DMS153 treated with DMSO at 0.1 percent for 48 hours (cell line): ENCODE data around the gene ZBTB21.

Source experiments
- DNase-seq: peaks from one replicate; lab custom pipeline; 2025; ENCODE audit not compliant: unreplicated experiment; lab: John Stamatoyannopoulos, UW

The ZBTB21 gene

DNA sequence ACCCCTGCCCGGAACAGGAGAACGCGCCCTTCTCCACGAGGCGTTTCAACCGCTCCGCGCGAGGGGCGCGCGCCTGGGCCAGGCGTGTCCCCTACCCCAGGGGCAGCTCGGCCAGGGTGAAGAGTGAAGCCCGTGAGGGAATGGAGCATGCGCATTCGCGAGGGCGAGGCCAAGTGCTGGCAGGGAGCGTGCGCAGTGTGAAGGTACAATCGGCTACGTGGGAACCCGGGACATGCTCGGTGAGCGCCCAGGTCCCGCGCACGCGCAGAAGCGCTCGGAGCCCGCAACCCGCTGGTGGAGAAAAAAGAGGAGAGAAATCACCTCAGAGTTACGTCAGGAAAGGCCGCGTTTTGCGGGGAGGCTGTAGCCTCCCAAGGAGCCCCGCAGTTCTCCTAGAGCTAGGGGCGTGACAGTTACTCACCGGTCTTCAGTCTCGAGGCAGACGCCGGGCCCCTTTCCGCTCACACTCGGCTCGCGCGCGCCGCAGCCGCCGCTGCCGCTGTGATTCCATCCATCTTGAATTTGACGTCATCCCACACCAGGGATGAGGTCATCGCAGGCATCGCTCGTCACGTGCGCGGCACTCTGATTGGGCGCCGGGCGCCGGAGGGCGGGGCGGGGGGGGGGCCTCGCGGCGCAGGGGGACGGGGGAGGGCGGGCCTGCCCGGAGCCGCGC, at the start of gene ZBTB21:
TSS of gene ZBTB21 (minus strand) at position 530 of the 676 bp plus-strand sequence. CDS start 16,265 bp downstream, outside the sequence.
- DNase-seq: peak; percentile 97

DNA sequence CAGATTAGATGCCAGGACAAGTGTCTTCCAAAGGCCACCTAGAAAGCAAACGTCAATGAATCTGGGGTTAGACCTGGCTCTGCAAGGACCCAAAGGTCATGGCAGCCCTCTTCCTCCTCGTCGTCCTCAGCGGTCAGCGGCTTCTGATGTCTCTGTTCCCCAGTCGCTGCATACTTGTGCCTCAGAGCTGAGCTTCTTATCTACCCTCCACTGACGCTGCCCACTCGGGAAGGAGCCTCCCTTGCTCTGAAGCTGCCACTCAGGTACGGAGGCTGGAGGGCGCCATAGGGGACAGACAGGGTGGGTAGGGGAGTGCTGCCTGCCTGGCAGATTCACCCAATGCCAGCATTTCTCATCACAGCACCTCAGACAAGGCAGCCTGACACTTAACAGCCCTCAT, 49.6 kb upstream of the ZBTB21 start:
- DNase-seq: no peak

DNA sequence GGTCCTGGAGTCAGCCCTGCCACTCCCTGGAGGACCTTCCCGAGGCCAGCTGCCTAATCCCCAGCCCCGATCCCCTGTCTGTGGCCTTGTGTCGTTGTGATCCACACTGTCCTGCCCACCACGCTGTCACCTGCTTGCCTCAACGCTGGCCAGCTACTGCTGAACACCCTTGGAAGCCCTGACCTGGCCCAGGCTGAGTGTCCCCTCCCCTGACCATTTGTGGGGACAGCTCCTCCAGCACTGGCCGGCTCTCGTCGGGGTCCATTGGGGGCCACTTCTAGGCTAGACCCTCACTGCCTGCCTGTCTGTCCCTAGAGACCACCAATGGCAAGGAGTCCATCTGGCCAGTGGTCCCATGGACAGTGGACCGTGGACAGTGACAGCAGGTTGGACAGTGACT, 49.0 kb upstream of the ZBTB21 start:
- no peak for DNase-seq

DNA sequence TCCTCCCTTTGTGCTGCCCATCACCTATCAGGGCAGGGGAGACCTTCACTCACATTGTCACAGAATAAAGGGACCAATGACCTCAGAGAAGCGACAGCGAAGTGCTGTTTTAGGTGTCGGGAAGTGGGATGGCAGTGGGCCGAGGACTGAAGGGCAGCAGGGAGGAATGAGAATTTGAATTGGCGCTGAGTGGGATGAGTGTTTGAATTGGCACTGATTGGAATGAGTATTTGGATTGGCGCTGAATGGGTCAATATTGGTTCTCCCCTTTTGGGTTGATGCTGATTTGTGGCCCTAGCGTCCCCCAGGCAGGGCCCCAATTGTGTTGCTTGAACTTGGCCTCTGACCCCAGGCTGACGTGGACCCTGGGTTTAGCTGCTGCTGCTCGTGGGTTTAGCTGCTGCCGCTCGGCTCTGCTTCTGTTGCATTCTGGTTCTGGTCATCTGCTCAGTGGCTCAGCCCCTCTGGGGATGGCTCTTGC, 48.5 kb upstream of the ZBTB21 start:
- no peak for DNase-seq

DNA sequence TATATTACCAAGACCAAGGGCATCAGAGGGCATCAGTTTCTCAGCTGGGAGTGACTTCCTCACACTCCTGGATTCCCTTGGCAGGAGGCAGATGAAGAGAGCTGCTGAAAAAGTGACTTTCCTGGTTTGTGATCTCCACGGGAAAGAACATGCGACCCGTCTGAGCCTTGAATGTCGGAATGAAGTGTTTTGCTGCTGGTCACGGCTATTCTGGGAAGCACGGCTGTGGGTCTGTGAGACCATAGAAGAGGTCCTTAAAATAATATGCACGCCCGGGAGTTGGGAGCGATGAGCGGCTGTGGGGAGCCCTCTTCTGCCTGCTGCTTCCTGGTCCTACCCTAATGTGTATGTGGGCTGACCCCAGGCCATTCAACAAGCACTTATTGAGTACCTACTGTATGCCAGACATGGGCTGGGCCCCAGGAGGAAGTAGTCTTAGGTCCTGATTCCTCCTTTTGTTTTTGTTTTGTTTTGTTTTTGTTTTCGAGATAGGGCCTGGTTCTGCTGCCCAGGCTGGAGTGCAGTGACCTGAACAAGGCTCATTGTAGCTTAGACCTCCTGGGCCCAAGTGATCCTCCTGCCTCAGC, 47.8 kb upstream of the ZBTB21 start:
- no peak for DNase-seq

DNA sequence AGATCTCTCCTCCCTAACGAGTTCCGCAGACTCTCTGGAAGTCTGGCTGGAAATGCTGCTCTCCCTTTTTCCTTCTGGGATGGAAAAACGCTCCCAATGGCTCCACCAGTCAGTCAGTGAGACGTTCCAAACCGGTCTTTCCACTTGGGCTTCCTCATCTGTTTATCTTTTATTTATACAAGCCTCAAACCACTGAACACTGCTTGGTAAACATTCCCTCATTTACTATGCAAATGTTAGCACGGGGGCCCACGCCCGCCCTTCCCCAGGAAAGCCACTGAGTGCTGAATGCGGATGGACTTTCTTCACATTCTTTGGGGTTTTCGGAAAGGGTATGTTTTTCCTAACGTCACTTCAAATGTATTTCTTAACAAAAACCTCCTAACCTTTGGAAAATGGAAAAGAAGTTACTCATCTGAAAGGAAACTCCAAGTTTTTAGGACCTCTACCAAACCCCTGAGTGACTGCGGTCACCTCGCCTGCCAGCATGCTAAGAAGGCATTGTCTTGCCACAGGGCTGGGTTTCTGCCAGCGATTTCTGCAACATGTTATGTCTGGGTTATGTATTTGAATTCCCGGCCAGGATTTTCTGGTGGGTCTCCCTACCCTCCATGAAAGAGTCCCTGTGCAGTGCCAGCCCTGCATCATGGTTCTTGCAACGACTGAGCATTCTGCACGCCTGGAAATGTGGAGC, 47.0 kb upstream of the ZBTB21 start:
- peak; percentile 80 for DNase-seq

DNA sequence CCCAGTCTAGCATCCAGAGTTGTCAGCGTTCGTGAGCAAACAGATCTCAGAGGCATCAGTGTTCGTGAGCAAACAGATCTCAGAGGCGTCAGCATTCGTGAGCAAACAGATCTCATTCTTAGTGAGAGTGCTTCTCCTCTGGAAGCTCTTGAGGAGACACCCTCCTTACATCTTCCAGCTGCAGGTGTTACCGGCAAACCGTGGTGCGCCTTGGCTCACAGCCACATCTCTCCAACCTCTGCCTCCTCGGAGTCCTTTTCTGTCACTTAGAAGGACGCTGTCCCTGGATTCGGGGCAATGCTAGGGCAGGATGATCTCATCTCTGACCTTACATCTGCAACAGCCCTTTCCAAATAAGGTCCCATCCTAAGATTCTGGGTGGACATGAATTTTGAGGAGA, 46.3 kb upstream of the ZBTB21 start:
- peak; percentile 35 for DNase-seq

DNA sequence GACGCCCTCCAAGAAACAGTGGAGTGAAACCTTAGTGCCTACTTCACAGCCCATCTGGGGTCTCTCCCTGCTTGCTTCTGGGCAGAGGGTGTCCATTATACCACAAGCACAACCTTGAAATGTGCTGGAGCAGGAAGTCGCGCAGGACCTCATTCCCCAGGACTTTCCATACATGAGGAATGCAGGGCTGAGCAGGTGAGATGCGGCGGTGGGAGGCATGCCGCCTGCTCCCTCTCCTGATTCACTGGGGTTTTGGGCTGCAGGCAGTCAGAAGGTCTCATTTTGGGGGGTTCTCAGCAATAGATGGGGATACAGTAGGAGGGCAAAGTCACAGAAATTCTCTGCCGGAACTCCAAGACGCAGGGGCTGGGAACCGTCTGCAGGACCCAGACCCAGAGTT, 45.3 kb upstream of the ZBTB21 start:
- DNase-seq: no peak

DNA sequence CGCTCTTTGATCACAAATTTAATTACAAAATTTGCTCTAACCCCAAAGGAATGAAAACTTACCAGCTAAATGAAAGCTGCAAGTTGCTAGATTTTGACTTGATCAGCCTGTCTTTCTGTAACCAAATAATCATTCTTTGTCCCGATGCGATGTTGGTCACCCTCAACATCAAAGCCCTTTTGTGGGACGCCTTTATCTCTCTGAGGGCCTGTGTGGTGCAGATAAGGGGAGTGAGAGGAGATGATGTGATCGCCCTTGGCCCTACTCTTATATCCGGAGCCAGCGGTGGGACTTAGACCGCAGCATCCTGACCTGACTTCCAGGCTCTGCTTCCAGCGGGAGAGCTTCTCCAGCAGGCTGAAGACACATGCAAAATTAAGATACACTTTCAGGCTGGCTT, 41.6 kb upstream of the ZBTB21 start:
- no peak for DNase-seq

DNA sequence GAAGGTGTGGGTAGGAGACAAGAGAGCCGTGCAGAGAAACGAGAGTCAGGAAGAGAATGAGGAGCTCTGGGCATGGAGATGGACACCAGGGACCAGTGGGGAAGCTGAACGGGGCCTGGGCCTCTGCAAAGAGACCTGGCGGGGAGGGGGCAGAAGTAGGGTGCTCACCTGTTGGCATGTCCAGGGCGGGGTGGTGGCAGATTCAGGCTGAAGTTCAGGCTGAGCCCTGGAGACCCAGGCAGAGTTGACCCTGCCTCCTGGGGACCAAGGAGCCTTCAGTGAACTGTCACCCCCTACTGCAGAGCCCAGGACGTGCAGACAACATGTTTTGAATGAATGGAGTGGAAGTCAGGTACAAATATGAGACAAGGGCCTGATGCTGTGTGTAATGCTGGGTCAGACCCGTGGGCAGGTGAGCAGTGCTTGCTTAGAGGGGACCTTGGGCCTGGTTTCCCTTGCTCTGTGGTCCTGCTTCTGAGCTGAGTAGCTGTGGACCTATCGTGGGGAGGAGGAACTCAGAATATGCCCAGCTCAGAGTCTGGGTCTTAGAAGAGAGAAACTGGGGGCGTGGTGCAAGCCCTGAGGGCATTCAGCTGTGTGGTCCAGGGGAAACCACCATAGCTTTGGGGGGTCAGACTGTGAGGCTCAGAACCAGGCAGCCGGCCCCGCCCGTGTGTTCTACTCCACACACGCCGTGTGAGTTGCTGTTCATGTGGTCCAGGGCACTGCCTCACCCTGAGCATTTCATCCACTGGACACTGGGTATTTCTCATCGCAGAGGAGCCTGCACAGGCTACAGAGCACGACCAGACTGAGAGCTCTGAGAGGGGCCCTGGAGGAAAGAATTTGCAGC, 39.6 kb upstream of the ZBTB21 start:
- DNase-seq: no peak

DNA sequence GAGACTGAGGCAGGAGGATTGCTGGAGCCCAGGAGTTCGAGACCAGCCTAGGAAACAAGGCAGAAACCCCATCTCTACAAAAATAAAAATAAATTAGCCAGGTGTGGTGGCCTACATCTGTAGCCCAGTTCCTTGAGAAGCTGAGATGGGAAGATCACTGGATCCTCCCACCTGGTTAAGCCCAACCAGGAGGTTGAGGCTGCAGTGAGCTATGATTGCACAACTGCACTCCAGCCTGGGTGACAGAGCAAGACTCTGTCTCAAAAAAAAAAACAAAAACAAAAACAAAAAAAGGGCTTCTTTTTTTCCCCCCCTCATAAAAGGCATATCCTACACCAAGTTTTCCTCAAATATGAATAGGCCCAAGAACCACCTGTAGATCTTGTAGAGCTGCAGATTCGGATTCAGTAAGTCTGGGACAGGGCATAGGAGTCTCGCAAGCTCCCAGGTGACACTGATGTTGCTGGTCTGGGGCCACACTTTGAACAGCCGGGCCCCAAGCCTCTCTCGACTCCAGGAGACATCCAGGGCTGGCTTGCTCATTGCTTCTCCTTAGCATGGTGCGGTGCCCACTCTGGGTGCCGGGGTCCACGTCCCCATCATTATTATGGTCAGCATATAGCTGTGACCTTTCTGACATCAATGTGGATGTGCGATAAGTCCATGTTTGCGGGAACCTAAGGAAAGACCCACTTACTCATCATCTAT, 38.9 kb upstream of the ZBTB21 start:
- DNase-seq: no peak

DNA sequence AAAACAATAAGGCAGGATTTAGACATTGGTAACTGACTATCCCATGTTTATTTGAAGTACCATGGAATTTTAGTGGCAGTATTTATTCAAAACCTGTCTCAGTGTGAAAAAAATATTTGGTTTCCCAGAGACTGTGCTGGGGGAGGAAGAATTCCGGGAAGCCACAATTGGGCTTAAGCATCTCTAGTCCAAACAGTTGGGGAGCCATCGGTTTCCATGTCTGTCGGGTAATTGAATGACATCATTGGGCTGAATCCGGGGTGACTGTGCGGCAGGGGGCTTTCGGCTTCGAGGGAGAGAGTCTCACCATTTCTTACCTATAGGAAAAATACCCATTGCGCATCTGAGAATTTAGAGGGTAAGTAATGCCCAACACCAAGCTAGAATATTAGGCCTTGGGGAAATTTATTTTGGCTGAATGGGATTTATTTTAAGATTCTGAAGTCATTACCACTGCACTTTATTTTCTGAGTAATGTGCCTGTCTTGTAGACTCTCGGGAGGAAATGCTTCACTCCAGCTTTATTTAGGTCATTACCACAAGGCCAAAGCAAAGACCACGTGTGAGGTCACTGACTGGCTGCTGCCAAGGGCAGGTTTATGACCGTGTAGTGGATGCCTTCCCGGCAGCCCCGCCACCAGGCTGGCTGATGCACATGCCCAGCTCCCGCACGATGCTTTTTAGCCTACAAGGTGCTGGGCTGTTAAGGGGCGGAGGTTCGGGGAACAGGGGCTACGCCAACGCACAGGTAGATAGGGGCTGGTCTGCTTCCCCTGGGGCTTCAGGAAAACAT, 37.9 kb upstream of the ZBTB21 start:
- DNase-seq: no peak

DNA sequence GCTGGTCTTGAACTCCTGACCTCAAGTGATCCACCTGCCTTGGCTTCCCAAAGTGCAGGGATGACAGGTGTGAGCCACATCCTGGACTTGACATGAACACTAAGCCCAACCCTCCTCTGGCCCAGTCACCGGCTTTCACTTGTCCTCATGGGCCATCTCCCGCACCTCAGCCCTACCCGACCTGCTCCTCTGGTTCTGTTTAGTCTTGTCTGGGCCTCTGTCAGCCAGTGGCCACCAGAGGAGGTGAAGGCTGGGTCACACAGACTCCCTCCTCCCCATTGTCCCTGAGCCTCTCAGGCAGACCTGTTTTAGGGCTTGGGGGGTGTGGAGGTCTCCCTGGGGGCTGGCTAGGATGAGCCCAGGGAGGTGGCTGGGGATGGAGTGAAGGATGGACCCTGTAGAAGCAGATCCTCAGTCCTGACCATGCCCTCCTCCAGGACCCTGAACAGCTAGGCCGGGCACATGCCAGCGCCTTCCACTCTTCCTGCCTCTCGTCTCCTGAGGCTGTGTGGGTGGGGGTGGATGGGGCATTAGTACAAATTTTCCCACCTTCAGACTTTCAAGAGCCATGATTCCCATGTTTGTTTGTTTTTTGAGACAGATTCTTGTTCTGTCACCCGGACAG, 34.8 kb upstream of the ZBTB21 start:
- no peak for DNase-seq

DNA sequence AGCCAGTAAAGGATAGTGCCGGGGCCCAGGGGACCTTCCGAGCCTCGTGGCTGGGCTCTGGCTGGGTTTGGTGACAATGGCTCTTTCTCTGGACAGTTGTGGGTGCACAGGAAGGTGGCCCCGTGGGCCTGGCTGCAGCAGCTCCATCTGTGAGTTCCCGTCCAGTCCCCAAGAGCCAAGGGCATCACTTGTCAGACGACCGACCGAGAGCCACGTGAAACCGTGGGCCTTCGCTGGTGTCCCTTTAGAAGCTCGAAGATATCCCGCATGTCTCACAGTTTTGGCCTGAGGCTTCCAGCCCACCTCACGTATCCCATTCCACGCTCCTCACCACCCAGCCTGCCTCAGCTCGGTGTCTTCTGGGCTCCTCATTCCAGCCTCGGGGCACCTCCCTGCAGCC, 33.8 kb upstream of the ZBTB21 start:
- no peak for DNase-seq

DNA sequence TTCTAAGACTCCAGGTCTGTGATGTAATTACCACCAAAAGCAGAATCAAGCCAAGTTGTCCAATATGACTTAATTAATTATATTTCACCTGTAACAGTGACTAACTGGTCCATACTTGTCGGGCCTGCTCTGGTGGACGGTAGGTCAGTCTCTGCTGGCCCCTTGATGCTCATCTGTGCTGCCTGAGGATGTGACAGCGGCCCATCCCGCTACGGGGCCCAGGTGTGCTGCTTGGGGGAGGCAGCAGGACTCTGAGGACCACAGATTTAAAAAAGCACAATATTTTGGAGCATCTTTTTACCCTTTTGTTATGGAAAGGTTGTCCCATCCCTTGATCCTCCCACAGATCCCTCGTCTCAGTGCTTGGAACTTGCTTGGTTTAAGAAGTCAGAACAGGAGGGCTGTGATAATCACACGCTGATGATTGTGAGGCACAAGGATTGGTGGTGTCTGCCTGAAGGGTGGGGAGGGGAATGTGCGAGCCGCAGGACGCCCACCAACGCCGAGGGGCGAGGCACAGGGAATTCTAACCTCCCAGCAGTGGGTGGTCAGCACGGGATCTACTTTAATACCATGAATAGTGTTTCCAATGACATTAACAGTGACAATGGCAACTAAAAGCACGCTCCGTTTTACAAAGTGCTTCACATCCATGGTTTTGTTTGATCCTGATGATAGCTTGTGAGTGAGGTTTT, 33.2 kb upstream of the ZBTB21 start:
- DNase-seq: no peak

DNA sequence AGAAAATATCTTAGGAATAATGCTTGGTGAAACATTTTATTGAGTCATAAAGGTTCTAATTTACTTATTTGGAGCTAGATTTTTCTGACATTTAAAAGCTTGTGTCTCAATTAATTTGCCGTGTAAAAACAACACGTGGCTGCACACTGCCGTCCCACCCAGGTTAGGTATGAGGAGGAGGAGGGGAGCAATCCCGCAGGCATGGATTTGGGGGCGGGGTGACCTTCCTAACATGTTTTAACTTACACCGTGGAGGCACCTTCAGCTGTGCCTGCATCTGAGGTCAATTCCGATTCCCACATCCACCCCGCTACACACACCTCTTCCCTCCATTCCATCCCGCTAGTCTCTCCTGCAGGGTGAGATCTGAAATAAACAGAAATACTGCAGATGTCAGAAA, 32.5 kb upstream of the ZBTB21 start:
- no peak for DNase-seq

DNA sequence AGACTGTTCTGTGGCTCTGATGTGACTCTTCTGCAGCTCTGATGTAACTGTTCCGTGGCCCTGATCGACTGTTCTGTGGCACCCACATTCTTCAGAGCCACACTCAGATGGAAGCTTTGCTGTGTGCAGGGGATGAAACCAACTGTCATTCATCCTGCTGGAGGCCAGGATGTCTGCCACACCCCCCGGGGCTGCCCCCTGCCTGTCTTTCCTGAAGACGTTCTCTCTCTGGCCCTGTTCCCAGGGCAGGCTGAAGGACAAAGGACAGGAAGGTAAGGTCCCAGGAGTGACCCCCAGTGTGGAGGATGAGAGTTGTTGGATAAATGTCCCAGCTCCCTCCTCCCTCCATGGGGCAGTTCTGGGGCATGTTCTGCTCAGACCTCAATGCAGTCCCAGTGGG, 31.6 kb upstream of the ZBTB21 start:
- no peak for DNase-seq

DNA sequence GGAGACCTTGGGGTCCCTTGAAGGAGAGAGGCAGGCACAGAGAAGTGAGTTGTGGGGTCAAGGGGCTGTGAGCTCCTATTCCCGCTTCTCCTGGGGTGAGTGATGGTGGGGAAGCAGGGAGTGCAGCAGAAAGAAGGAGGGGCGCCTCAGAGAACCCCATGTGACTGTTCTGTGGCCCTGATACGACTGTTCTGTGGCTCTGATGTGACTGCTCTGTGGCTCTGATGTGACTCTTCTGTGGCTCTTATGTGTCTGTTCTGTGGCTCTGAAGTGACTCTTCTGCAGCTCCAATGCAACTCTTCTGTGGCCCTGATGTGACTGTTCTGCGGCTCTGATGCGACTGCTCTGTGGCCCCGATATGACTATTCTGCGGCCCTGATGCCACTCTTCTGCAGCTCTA, 31.1 kb upstream of the ZBTB21 start:
- DNase-seq: no peak
